Measurements from ENCODE around the gene FAM53B.
"Not testable (repeated sequence)": the region's sequence is repeated elsewhere in the genome, so short reads cannot be mapped to it uniquely, and the experiment has no call there.

DNA sequence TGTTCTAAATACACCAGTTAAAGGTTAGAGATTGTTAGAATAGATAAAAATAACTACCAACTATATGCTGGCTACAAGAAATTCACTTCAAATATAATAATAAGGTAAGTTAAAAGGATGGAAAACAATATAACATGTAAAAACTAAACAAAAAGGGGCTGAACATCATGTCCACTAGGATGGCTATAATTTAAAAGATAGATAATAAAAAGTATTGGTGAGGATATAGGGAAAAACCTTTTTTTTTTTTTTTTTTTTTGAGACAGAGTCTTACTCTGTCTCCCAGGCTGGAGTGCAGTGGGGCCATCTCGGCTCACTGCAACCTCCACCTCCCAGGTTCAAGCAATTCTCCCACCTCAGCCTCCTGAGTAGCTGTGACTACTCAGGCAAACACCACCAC lies 38.7 kb upstream of the FAM53B start:
- not testable (repeated sequence) for TF ChIP-seq POLR2AphosphoS5, POLR2A, EP300 (IDR thresholded peaks at IDR 0.05)
- TF ChIP-seq, protein P1, sequence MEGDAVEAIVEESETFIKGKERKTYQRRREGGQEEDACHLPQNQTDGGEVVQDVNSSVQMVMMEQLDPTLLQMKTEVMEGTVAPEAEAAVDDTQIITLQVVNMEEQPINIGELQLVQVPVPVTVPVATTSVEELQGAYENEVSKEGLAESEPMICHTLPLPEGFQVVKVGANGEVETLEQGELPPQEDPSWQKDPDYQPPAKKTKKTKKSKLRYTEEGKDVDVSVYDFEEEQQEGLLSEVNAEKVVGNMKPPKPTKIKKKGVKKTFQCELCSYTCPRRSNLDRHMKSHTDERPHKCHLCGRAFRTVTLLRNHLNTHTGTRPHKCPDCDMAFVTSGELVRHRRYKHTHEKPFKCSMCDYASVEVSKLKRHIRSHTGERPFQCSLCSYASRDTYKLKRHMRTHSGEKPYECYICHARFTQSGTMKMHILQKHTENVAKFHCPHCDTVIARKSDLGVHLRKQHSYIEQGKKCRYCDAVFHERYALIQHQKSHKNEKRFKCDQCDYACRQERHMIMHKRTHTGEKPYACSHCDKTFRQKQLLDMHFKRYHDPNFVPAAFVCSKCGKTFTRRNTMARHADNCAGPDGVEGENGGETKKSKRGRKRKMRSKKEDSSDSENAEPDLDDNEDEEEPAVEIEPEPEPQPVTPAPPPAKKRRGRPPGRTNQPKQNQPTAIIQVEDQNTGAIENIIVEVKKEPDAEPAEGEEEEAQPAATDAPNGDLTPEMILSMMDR (IDR thresholded peaks at IDR 0.05) = not testable (repeated sequence)
